HG03039 (cell line): ENCODE measurements around the gene WDR82.

Source experiments
- ATAC-seq: cut with Tn5 transposase; IDR thresholded peaks from one replicate; pipeline ENCODE4 v1.9.1; 2021; ENCODE audit warnings: mild to moderate bottlenecking, moderate library complexity; ENCODE audit not compliant: unreplicated experiment

Gene WDR82

DNA sequence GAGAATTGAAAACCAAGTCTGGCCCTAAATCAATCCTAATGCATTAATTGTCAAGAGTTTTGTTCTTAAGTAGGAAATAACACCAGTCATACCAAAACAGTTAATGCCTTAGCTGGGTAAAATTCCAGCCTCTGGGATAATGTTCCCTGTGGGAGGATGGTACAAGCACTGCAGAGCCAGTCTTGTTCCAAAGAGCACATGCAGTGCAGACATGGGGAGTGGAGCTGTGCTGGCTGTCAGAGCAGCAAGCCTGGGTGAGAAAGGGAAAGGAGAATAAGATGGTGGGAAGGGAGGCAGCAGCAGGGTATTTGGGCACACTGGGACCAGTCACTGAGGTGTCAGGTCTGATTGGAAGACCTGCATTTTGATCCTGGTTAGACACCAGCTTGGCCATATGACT lies 68.4 kb downstream of the WDR82 start:
- ATAC-seq = no peak

- ATAC-seq = no peak
Measured at GRCh38 chr3:52208556-52208955, 69.9 kb downstream of the WDR82 start.

DNA sequence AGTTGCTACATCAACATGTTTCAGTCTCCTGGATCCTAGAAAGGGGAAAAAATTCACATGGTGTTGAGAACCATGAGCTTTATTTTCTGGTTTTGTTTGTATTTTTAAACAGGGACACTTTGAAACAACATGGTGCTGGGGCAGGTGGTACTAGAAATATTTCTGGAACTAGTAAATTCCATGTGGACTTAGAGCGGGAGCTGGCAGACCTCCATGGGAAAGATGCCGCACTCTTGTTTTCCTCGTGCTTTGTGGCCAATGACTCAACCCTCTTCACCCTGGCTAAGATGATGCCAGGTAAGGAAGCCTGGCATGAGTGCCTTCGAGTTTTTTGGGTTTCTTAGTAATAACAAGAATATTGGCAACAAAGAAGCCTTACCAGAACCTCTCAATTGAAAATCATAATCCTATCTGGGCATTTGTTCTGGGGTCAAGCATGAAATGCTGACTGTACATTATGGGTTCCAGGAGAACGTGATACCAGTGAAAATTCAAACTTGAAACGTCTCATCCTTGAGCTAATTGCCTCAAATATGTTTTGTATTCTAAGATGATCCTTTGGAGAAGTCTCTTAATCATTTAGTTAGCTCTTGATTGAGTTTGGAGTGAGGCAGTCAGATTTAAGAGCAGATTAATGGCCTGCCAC lies 72.6 kb downstream of the WDR82 start:
- no peak for ATAC-seq
